B cell (primary cell): ENCODE measurements around the gene RABEP2. TPM values are rescaled to one million over a fixed set of nuclear protein-coding genes. Genes with fewer than 3 reads are reported as not detected.
A peak's percentile ranks its signal among the peaks of the same experiment; 100 is the strongest.

Source experiments
- ATAC-seq: fragments of 200-7000 bp; cut with Tn5 transposase; one replicate; pipeline ENCODE4 v1.10.0; 2021; ENCODE audit warnings: low read depth, mild to moderate bottlenecking, moderate number of reproducible peaks, moderate library complexity
- CTCF ChIA-PET: fragments of 350-600 bp; sonication (Branson Sonifier 250); formaldehyde crosslinking; loops from one replicate; lab custom pipeline; 2021; ENCODE audit warnings: antibody characterized with exemption, inconsistent platforms; lab: Charles Lee
- POLR2A ChIA-PET: fragments of 350-600 bp; sonication (Branson Sonifier 250); formaldehyde crosslinking; loops from one replicate; lab custom pipeline; 2021; ENCODE audit warnings: antibody characterized with exemption; lab: Charles Lee
- DNase-seq: peaks from one replicate; pipeline ENCODE4 v3.0.0; 2013
- H2AFZ ChIP-seq: 2 replicates; pipeline ENCODE4 v1.6.1; 2012; ENCODE audit warnings: mild to moderate bottlenecking, low read depth, low read length; ENCODE audit not compliant: insufficient read depth, poor library complexity, severe bottlenecking
- H3K27ac ChIP-seq, 2 donors: 1 replicate in 1 of 2; 2 replicates in 1 of 2; pipeline ENCODE4 v1.5.1; 2012 to 2013; ENCODE audit warnings: low read length in 2 of 2, mild to moderate bottlenecking in 2 of 2, moderate library complexity in 1 of 2
- H3K27me3 ChIP-seq, 4 experiments: fragments of 200-600 bp in 1 of 4; sonication (generic) in 1 of 4; replicated peaks in 1 of 4; 1 replicate in 2 of 4; 2 replicates in 2 of 4; pipeline versions ENCODE4 v1.6.1 to v1.7.0; 2013 to 2016; ENCODE audit warnings: low read length in 3 of 4, mild to moderate bottlenecking in 2 of 4, mixed read lengths in 1 of 4, moderate library complexity in 1 of 4; ENCODE audit not compliant: insufficient read depth in 4 of 4, control insufficient read depth in 3 of 4; ENCODE audit errors: control extremely low read depth in 1 of 4
- H3K36me3 ChIP-seq, 2 experiments: replicated peaks in 1 of 2; 1 replicate in 1 of 2; 2 replicates in 1 of 2; pipeline versions ENCODE4 v1.6.1 to v1.7.1; 2013; ENCODE audit warnings: low read length in 1 of 2; ENCODE audit not compliant: insufficient read depth in 2 of 2, control insufficient read depth in 1 of 2; ENCODE audit errors: control extremely low read depth in 1 of 2, extremely low read depth in 1 of 2
- H3K4me1 ChIP-seq, 2 donors: fragments of 200-600 bp in 1 of 2; sonication (generic) in 1 of 2; 1 replicate in 1 of 2; 2 replicates in 1 of 2; pipeline versions ENCODE4 v1.5.1 to v1.6.1; 2013 to 2017; ENCODE audit warnings: low read length in 2 of 2; ENCODE audit not compliant: control insufficient read depth in 2 of 2, insufficient read depth in 2 of 2
- H3K4me2 ChIP-seq: replicated peaks from 2 replicates; pipeline ENCODE3; 2012; ENCODE audit warnings: mild to moderate bottlenecking, low read depth, low read length; ENCODE audit not compliant: poor library complexity, severe bottlenecking
- H3K4me3 ChIP-seq, 5 experiments: fragments of 200-600 bp in 1 of 5; sonication (generic) in 1 of 5; 1 replicate in 3 of 5; 2 replicates in 2 of 5; pipeline versions ENCODE4 v1.5.1 to v1.7.0; 2011 to 2016; ENCODE audit warnings: low read length in 4 of 5, mild to moderate bottlenecking in 4 of 5, low read depth in 2 of 5, control low read depth in 1 of 5, moderate library complexity in 1 of 5; ENCODE audit not compliant: insufficient read depth in 1 of 5; ENCODE audit errors: control extremely low read depth in 1 of 5, extremely low read depth in 1 of 5
- H3K79me2 ChIP-seq: fragments of 200-600 bp; sonication (generic); one replicate; pipeline ENCODE4 v1.6.0; 2016; ENCODE audit warnings: low read length; ENCODE audit not compliant: control insufficient read depth, insufficient read depth
- H3K9ac ChIP-seq: fragments of 200-600 bp; sonication (generic); 2 replicates; pipeline ENCODE4 v1.6.1; 2017; ENCODE audit warnings: mild to moderate bottlenecking, low read length, moderate library complexity
- H3K9me3 ChIP-seq, 3 donors: one replicate each; pipeline versions ENCODE4 v1.6.1 to v1.7.1; 2013; ENCODE audit warnings: low read length in 2 of 3; ENCODE audit not compliant: control insufficient read depth in 2 of 3, insufficient read depth in 1 of 3; ENCODE audit errors: control extremely low read depth in 1 of 3
- H4K20me1 ChIP-seq: 2 replicates; pipeline ENCODE4 v1.6.0; 2012; ENCODE audit warnings: mild to moderate bottlenecking, low read length; ENCODE audit not compliant: insufficient read depth, control insufficient read depth, poor library complexity, severe bottlenecking
- H3K27ac Mint-ChIP-seq: one replicate; pipeline ENCODE4 v1.8.0; 2021; ENCODE audit warnings: mixed read lengths
- H3K27me3 Mint-ChIP-seq: one replicate; pipeline ENCODE4 v1.8.0; 2021; ENCODE audit warnings: mixed read lengths
- H3K4me1 Mint-ChIP-seq: one replicate; pipeline ENCODE4 v1.8.0; 2021; ENCODE audit warnings: mixed read lengths
- H3K4me3 Mint-ChIP-seq: one replicate; pipeline ENCODE4 v1.8.0; 2021; ENCODE audit warnings: mixed read lengths
- H3K9me3 Mint-ChIP-seq: one replicate; pipeline ENCODE4 v1.8.0; 2022; ENCODE audit warnings: mixed read lengths; ENCODE audit not compliant: insufficient read depth
- EZH2 ChIP-seq: IDR thresholded peaks from 2 replicates; pipeline ENCODE4 v1.6.1; 2012; ENCODE audit warnings: borderline replicate concordance, low read depth, mild to moderate bottlenecking, moderate library complexity, low read length; ENCODE audit not compliant: insufficient read depth, poor library complexity, severe bottlenecking
- WGBS: methylation state at CpG from one replicate; pipeline ENCODE4 v1.1.5; 2013; ENCODE audit warnings: missing lambda C conversion rate; ENCODE audit not compliant: insufficient coverage; 5-methylcytosine and 5-hydroxymethylcytosine counted together
- intact Hi-C: fragments of 100-400 bp; cut with micrococcal nuclease; formaldehyde crosslinking; loops from one replicate; pipeline ENCODE4 v1.10.0; 2022
- polyA plus RNA-seq: library from polyadenylated mRNA; depleted of rRNA; stranded (reverse); fragments of >200 nt; gene quantifications from 2 replicates; pipeline ENCODE4 v1.2.3, GENCODE V29; 2012
- total RNA-seq, 2 donors: library from RNA; stranded (reverse); fragments of 120-200 nt in 1 of 2; gene quantifications; 1 replicate in 1 of 2; 2 replicates in 1 of 2; pipeline versions ENCODE4 v1.2.3 to v1.2.4, GENCODE V29; 2013 to 2022
- TF ChIP-seq, protein P1 (sequence below): fragments of 200-600 bp; IDR thresholded peaks from one replicate; pipeline ENCODE4 v1.8.0; 2022; ENCODE audit warnings: antibody characterized with exemption, mild to moderate bottlenecking

RABEP2 gene
- total and polyA plus RNA-seq, 2 donors (not counting 1 experiment from before 2014, with no cell fraction given) = 136 to 178 TPM

DNA sequence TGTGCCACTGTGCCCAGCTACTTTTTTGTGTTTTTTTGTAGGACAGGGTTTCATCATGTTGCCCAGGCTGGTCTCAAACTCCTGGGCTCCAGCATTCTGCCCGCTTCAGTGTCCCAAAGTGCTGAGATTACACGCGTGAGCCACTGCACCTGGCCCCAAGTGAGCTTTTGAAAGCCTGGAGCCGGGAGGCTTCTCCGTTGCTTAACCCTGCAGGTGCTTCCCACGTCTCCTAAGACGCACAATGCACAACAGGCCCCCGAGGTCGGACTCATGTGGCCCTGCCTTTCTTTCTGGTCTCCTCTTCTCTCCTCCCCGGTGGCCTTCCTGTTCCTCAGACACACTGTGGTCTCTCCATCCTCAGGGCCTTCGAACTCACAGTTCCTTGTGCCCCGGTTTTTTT is 12.5 kb downstream of the RABEP2 start:
- DNase-seq (no peak), ATAC-seq (no peak)
- Mint-ChIP-seq H3K27ac (no peak overlapping the region), H3K4me1 (peaks cover 17% of the 10 kb centered on the region), H3K27me3 (no peaks in the 10 kb centered on the region), H3K4me3 (no peak overlapping the region), H3K9me3 (no peaks in the 10 kb centered on the region)
- intact Hi-C loops = no loop called here
- H3K27ac ChIP-seq = no peak overlapping the region
- no peaks in the 10 kb centered on the region for H3K27me3 ChIP-seq
- no peak overlapping the region for H3K9ac ChIP-seq
- H3K79me2 ChIP-seq = peaks cover 37% of the 10 kb centered on the region
- H3K36me3 ChIP-seq = peaks cover 10 to 73% of the 10 kb centered on the region in 2 experiments
- ChIA-PET CTCF (interaction anchor here (1.0 to 3.5 kb wide), 4 partner anchors 10 to 32 kb away, joined by 3 to 17 read pairs (median 3); no protein-coding TSS in a partner anchor), POLR2A (interaction anchor here (0.9 kb wide), 1 partner anchor 11 kb away, joined by 3 read pairs; no protein-coding TSS in a partner anchor)
- no peaks in the 10 kb centered on the region for H3K9me3 ChIP-seq
- no peak overlapping the region for H3K4me3 ChIP-seq
- H2AFZ ChIP-seq = no peak overlapping the region
- TF ChIP-seq, protein P1, sequence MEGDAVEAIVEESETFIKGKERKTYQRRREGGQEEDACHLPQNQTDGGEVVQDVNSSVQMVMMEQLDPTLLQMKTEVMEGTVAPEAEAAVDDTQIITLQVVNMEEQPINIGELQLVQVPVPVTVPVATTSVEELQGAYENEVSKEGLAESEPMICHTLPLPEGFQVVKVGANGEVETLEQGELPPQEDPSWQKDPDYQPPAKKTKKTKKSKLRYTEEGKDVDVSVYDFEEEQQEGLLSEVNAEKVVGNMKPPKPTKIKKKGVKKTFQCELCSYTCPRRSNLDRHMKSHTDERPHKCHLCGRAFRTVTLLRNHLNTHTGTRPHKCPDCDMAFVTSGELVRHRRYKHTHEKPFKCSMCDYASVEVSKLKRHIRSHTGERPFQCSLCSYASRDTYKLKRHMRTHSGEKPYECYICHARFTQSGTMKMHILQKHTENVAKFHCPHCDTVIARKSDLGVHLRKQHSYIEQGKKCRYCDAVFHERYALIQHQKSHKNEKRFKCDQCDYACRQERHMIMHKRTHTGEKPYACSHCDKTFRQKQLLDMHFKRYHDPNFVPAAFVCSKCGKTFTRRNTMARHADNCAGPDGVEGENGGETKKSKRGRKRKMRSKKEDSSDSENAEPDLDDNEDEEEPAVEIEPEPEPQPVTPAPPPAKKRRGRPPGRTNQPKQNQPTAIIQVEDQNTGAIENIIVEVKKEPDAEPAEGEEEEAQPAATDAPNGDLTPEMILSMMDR = no peak
- TF ChIP-seq EZH2 = no peak
- no peak overlapping the region for H3K4me2 ChIP-seq
- 95% methylated on average over 12 of the region's 12 CpGs for WGBS
- H3K4me1 ChIP-seq = peaks cover 12 to 19% of the 10 kb centered on the region in 2 donors
- peaks cover 29% of the 10 kb centered on the region for H4K20me1 ChIP-seq

DNA sequence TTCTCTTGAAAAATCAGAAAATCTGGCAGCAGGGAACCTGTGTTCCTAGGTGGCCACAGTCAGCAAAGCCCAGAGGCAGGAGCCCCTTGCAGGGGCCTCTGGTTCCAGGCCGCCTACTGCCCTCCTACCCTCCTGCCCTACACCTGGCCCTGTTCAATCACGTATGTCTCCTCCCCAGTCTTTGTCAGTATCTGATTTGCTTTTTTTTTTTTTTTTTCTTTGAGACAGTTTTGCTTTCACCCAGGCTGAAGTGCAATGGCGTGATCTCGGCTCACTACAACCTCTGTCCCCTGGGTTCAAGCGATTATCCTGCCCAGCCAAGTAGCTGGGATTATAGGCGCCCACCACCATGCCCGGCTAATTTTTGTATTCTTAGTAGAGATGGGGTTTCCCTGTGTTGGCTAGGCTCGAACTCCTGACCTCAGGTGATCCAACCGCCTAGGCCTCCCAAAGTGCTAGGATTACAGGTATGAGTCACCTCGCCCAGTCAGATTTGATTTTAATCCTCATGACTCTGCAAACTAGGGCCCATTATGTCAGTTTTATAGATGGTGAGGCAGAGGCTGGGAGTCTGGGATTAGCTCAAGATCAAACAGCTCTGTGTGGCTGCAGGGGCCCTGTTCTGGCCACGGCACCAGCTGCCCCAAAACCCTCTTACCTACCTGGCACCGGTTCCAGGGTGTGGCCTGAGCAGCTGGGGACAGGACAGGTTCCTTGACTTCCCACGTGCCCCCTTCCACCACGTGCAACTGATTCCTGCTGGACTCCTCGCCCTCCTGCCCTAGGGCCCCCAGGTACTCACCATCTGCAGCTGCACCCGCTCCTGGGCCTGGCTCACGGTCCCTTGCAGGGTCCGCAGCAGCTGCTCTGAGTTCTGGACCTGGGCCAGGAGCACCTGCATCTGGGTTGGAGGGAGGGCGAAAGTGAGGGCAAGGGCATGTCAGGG is 14.7 kb downstream of the RABEP2 start:
- no peaks in the 10 kb centered on the region for H3K27me3 ChIP-seq
- no peaks in the 10 kb centered on the region for H3K27me3 Mint-ChIP-seq
- no peak overlapping the region for H3K4me3 ChIP-seq
- H3K4me2 ChIP-seq = peak overlapping the region; percentile 44
- H3K9me3 Mint-ChIP-seq = no peaks in the 10 kb centered on the region
- peak overlapping the region; percentile 77 for H3K27ac Mint-ChIP-seq
- TF ChIP-seq, protein P1 = no peak
- no peak for TF ChIP-seq EZH2
- peaks cover 19% of the 10 kb centered on the region for H3K79me2 ChIP-seq
- intact Hi-C loops = no loop called here
- H3K9me3 ChIP-seq = no peaks in the 10 kb centered on the region
- peaks cover 12 to 19% of the 10 kb centered on the region in 2 donors for H3K4me1 ChIP-seq
- H3K4me3 Mint-ChIP-seq = no peak overlapping the region
- DNase-seq (peak; percentile 53), ATAC-seq (peak; percentile 71)
- 81% methylated on average over 16 of the region's 19 CpGs for WGBS
- peak overlapping the region; percentile 4 to 66 for H3K27ac ChIP-seq
- H4K20me1 ChIP-seq = peaks cover 16% of the 10 kb centered on the region
- no peak overlapping the region for H3K9ac ChIP-seq
- CTCF ChIA-PET = interaction anchor here (0.5 to 3.5 kb wide), 3 partner anchors 23 to 738 kb away, joined by 3 to 17 read pairs (median 3); no protein-coding TSS in a partner anchor
- POLR2A ChIA-PET = no interaction called here
- peaks cover 7 to 70% of the 10 kb centered on the region in 2 experiments for H3K36me3 ChIP-seq
- peaks cover 13% of the 10 kb centered on the region for H3K4me1 Mint-ChIP-seq
- H2AFZ ChIP-seq = peak overlapping the region; percentile 33
